GM12878 (cell line): ENCODE measurements around the gene AURKAIP1. TPM values are rescaled to one million over a fixed set of nuclear protein-coding genes. Genes with fewer than 3 reads are reported as not detected.

Experiments
- ATAC-seq: fragments of 200-7000 bp; cut with Tn5 transposase; 3 replicates; pipeline ENCODE4 v1.9.1; 2020; ENCODE audit warnings: mild to moderate bottlenecking, moderate library complexity
- BruUV-seq: library from RNA; stranded (reverse); fragments of 400-500 nt; replicated peaks from 2 replicates; lab custom pipeline; 2021; lab: Mats Ljungman, UMichigan
- CTCF ChIA-PET: fragments of 300-600 bp; sonication (Branson Sonifier 250); formaldehyde crosslinking; extraction: SDS; loops from one replicate; lab custom pipeline; 2021; ENCODE audit warnings: inconsistent platforms; lab: Yijun Ruan, JAX
- POLR2A ChIA-PET: fragments of 350-600 bp; formaldehyde crosslinking; extraction: SDS; loops from one replicate; lab custom pipeline; 2021; ENCODE audit warnings: inconsistent platforms; lab: Charles Lee
- RAD21 ChIA-PET: fragments of 300-600 bp; sonication (Branson Sonifier 250); formaldehyde crosslinking; loops from one replicate; lab custom pipeline; 2023; ENCODE audit warnings: antibody characterized with exemption; ENCODE audit not compliant: unreplicated experiment; lab: Charles Lee
- SMC1A ChIA-PET: fragments of 300-600 bp; sonication (Branson Sonifier 250); formaldehyde crosslinking; loops from one replicate; lab custom pipeline; 2023; ENCODE audit not compliant: unreplicated experiment, uncharacterized antibody; lab: Charles Lee
- DNase-seq: peaks from one replicate; pipeline ENCODE4 v3.0.0-alpha.2; 2011; ENCODE audit warnings: low read depth, low spot score
- FAIRE-seq: peaks from 3 replicates; lab custom pipeline; 2011; peaks lifted over from hg19 to GRCh38; lab: Jason Lieb, UNC
- H2AFZ ChIP-seq: 2 replicates; pipeline ENCODE4 v1.6.0; 2011; ENCODE audit warnings: low read depth, low read length, control low read depth; ENCODE audit not compliant: control insufficient read depth
- H3K27ac ChIP-seq: 2 replicates; pipeline ENCODE4 v1.5.1; 2011; ENCODE audit warnings: control low read depth; ENCODE audit not compliant: control insufficient read depth, insufficient read depth
- H3K27me3 ChIP-seq, 2 experiments: replicated peaks in 1 of 2; 2 replicates each; pipeline versions ENCODE4 v1.6.0 to v1.6.1; 2011; ENCODE audit warnings: low read length in 1 of 2; ENCODE audit not compliant: control insufficient read depth in 2 of 2, insufficient read depth in 2 of 2
- H3K36me3 ChIP-seq, 2 experiments: 2 replicates each; pipeline ENCODE4 v1.5.1; 2011; ENCODE audit warnings: low read length in 1 of 2; ENCODE audit not compliant: control insufficient read depth in 2 of 2, insufficient read depth in 2 of 2
- H3K4me1 ChIP-seq: 2 replicates; pipeline ENCODE4 v1.6.1; 2011; ENCODE audit warnings: mild to moderate bottlenecking, low read length, moderate library complexity, mixed read lengths; ENCODE audit not compliant: control insufficient read depth, insufficient read depth
- H3K4me2 ChIP-seq: 2 replicates; pipeline ENCODE4 v1.6.0; 2011; ENCODE audit warnings: control low read depth; ENCODE audit not compliant: control insufficient read depth, insufficient read depth
- H3K4me3 ChIP-seq: fragments of 200-600 bp; sonication (generic); 2 replicates; pipeline ENCODE4 v1.5.1; 2016
- H3K79me2 ChIP-seq: 2 replicates; pipeline ENCODE4 v1.6.0; 2011; ENCODE audit warnings: low read length; ENCODE audit not compliant: control insufficient read depth, insufficient read depth
- H3K9ac ChIP-seq: 2 replicates; pipeline ENCODE4 v1.8.0; 2011; ENCODE audit warnings: low read length, control low read depth, mixed read lengths; ENCODE audit not compliant: control insufficient read depth, insufficient read depth
- H3K9me3 ChIP-seq: replicated peaks from 3 replicates; pipeline ENCODE4 v1.5.1; 2011; ENCODE audit warnings: mild to moderate bottlenecking, low read length; ENCODE audit not compliant: control insufficient read depth, insufficient read depth
- H4K20me1 ChIP-seq: 2 replicates; pipeline ENCODE4 v1.6.0; 2011; ENCODE audit not compliant: control insufficient read depth, insufficient read depth
- E2F8 ChIP-seq: fragments of 450-650 bp; IDR thresholded peaks from 2 replicates; pipeline ENCODE4 v1.6.1; 2018; ENCODE audit warnings: mild to moderate bottlenecking, low read depth, moderate library complexity; ENCODE audit not compliant: partially characterized antibody
- EGR1 ChIP-seq, 2 experiments: IDR thresholded peaks; 1 replicate in 1 of 2; 2 replicates in 1 of 2; pipeline ENCODE4 v1.6.1; 2011 to 2012; ENCODE audit warnings: low read depth in 2 of 2, low read length in 2 of 2, borderline replicate concordance in 1 of 2, mild to moderate bottlenecking in 1 of 2, moderate library complexity in 1 of 2
- POLR2A ChIP-seq: IDR thresholded peaks from 2 replicates; pipeline ENCODE4 v1.6.1; 2011; ENCODE audit warnings: low read depth, mild to moderate bottlenecking, low read length
- WGBS: methylation state at CpG from one replicate; pipeline ENCODE4 v1.1.6; 2016; ENCODE audit warnings: low lambda C conversion rate; ENCODE audit not compliant: insufficient replicate concordance, insufficient coverage; ENCODE audit errors: missing lambda C conversion rate; 5-methylcytosine and 5-hydroxymethylcytosine counted together
- in situ Hi-C: fragments of 300-500 bp; cut with MboI; formaldehyde crosslinking; loops from 9 replicates; pipeline ENCODE4 v1.14.3; 2018; ENCODE audit warnings: mixed read lengths
- intact Hi-C: fragments of 100-400 bp; cut with micrococcal nuclease; formaldehyde crosslinking; loops from one replicate; pipeline ENCODE4 v1.14.2; 2022; ENCODE audit not compliant: unreplicated experiment
- polyA plus RNA-seq, 11 experiments: library from polyadenylated mRNA; depleted of rRNA in 4 of 11; unstranded in 6 of 11; stranded (reverse) in 5 of 11; fragments of >200 nt; fragmentation: Nextera tagmentation in 4 of 11; fragmentation: Illumina TruSeq in 1 of 11; extraction: Ambion mirVana in 4 of 11; extraction: Trizol in 1 of 11; gene quantifications; 1 replicate in 1 of 11; 2 replicates in 10 of 11; pipeline versions ENCODE4 v1.2.1 to v1.2.3, GENCODE V29; 2011 to 2016; ENCODE audit warnings: inconsistent platforms in 2 of 11, missing spikeins in 2 of 11, low read depth in 1 of 11
- total RNA-seq, 4 experiments: library from RNA; depleted of rRNA in 3 of 4; stranded (reverse); fragments of >200 nt in 3 of 4; fragmentation: Illumina TruSeq in 1 of 4; extraction: Trizol in 1 of 4; gene quantifications; 2 replicates each; pipeline versions ENCODE4 v1.2.1 to v1.2.3, GENCODE V29; 2013 to 2021

The AURKAIP1 gene
- total and polyA plus RNA-seq, 10 of the 15 experiments (the other 5 are each of a cell fraction or from before 2014, with no cell fraction given) = 6.5 to 366 (median 120) TPM

DNA sequence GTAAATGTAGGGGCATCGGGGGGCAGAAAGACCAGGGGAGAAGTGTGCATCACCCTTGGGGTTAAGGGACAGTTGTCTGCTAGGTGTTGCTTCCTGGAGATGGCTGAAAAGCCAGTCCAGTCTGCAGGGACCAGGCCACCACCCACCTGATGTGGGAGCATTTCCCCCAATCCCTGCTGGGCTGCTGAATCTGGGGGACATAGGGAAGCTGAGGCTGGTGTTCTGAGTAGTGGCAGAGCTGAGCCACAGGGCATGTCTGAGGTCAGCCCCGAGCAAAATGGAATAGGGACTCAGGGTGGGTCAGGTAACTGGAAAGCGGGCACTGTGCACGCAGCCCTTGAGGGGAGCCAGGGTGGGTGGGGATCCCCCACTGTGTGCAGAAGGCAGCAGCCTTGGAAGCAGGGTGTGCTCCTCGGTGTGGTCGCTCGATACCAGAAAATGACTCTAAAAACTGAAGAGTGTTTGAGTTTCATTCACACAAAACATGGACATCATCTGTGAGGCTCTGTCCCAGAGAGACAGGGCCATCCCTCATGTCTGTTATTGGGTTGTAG, 26.5 kb upstream of the AURKAIP1 start:
- ChIA-PET CTCF (interaction anchor here (0.7 to 1.7 kb wide), 4 partner anchors 10 to 103 kb away, joined by 3 to 15 read pairs (median 5); no protein-coding TSS in a partner anchor), RAD21 (interaction anchor here (1.0 kb wide), 1 partner anchor 36 kb away, joined by 3 read pairs; no protein-coding TSS in a partner anchor), POLR2A (interaction anchor here (1.2 kb wide), 1 partner anchor 40 kb away, joined by 4 read pairs; no protein-coding TSS in a partner anchor), SMC1A (no interaction called here)
- Histone ChIP-seq H3K27me3 (no peaks in the 10 kb centered on the region), H3K9ac (no peak overlapping the region), H4K20me1 (no peaks in the 10 kb centered on the region; the same call in 1 of the 2 replicates), H2AFZ (no peak overlapping the region), H3K4me3 (peak overlapping the region; percentile 77; the same call in 1 of the 2 replicates), H3K27ac (no peak overlapping the region), H3K4me1 (peaks cover 34% of the 10 kb centered on the region), H3K4me2 (peak overlapping the region; percentile 73), H3K9me3 (no peaks in the 10 kb centered on the region), H3K79me2 (peaks cover 70% of the 10 kb centered on the region), H3K36me3 (peaks cover 14 to 31% of the 10 kb centered on the region in 2 experiments)
- 82% methylated on average over 7 of the region's 7 CpGs for WGBS
- intact Hi-C loops = no loop called here
- FAIRE-seq = no peak
- TF ChIP-seq POLR2A = peak; percentile 18
- TF ChIP-seq EGR1 (IDR thresholded peaks at IDR 0.05; ENCODE audit: borderline replicate concordance in 1 of 2, low read depth in 2 of 2, low read length in 2 of 2) = 0 out of 3 replicates have a peak, but pooled peaks of 1 of the 2 experiments have one; percentile 3
- no peak for TF ChIP-seq E2F8
- no peak for ATAC-seq
- BruUV-seq = no TSS peak
- in situ Hi-C loops = loop anchor here (5.0 kb wide), 1 partner anchor 106 kb away; no protein-coding TSS in a partner anchor
- no peak for DNase-seq
